Large intestine (tissue), 3 donors: Measurements from ENCODE around the gene BIRC7. TPM values are rescaled to one million over a fixed set of nuclear protein-coding genes. Genes with fewer than 3 reads are reported as not detected.
"Not testable (repeated sequence)": the region's sequence is repeated elsewhere in the genome, so short reads cannot be mapped to it uniquely, and the experiment has no call there.

Source experiments
- DNase-seq, 2 donors: peaks; one replicate each; pipeline versions ENCODE4 v3.0.0 to v3.0.0-alpha.2; 2013
- H3K27ac ChIP-seq: one replicate; pipeline ENCODE4 v1.5.1; 2013; ENCODE audit warnings: low read length
- H3K27me3 ChIP-seq: 2 replicates; pipeline ENCODE4 v1.6.1; 2013; ENCODE audit warnings: low read length; ENCODE audit not compliant: control insufficient read depth, insufficient read depth
- H3K36me3 ChIP-seq: 2 replicates; pipeline ENCODE4 v1.6.1; 2013; ENCODE audit warnings: low read length; ENCODE audit not compliant: control insufficient read depth, insufficient read depth
- H3K4me1 ChIP-seq: one replicate; pipeline ENCODE4 v1.6.1; 2013; ENCODE audit warnings: low read length; ENCODE audit not compliant: control insufficient read depth, insufficient read depth
- H3K4me3 ChIP-seq: one replicate; pipeline ENCODE4 v1.5.1; 2013; ENCODE audit warnings: low read length
- H3K9me3 ChIP-seq: one replicate; pipeline ENCODE4 v1.6.1; 2013; ENCODE audit warnings: mild to moderate bottlenecking, low read depth, low read length, moderate library complexity; ENCODE audit not compliant: control insufficient read depth
- WGBS: methylation state at CpG from one replicate; pipeline ENCODE4 v1.1.5; 2013; ENCODE audit warnings: low lambda C conversion rate; ENCODE audit not compliant: insufficient coverage; 5-methylcytosine and 5-hydroxymethylcytosine counted together
- polyA plus RNA-seq: library from polyadenylated mRNA; unstranded; fragments of 120-200 nt; gene quantifications from one replicate; pipeline ENCODE4 v1.2.1, GENCODE V29; 2013

Gene BIRC7
- polyA plus RNA-seq, 1 donor, result 2.6 TPM

DNA sequence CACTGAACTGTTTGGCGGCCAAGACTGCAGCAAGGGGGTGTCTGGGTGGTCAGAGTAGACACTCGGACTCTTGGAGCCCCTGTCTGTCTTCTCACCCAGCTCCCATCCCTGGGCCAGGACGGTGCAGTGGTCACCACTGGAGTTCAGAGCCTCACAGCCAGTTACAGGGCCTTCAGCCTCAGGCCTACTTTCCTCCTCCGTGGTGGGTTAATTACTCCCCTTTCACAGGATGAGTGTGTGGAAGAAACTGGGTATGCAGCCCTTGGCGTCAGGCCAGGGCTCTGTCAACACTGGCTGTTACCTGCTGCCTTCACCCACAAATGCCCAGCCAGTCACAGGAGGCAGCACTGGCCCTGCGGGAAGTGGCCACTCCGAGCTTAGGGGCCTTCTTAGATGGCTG lies 18.0 kb upstream of the BIRC7 start:
- Histone ChIP-seq H3K9me3 (no peaks in the 10 kb centered on the region), H3K4me3 (no peak overlapping the region), H3K4me1 (peaks cover 18% of the 10 kb centered on the region), H3K27ac (no peak overlapping the region), H3K27me3 (no peaks in the 10 kb centered on the region), H3K36me3 (peaks cover 18% of the 10 kb centered on the region)
- no CpG with 5 or more reads among the region's 7 CpGs for WGBS
- no peak for DNase-seq

- DNase-seq, result no peak
Measured at GRCh38 chr20:63218701-63219446, 16.8 kb upstream of the BIRC7 start.

GRCh38 chr20:63219447-63219821 lies 16.3 kb upstream of the BIRC7 start:
- H3K36me3 ChIP-seq, result peaks cover 4% of the 10 kb centered on the region
- H3K9me3 ChIP-seq, result no peaks in the 10 kb centered on the region
- no peaks in the 10 kb centered on the region for H3K27me3 ChIP-seq
- no peak for DNase-seq
- no peak overlapping the region for H3K4me3 ChIP-seq
- no CpG with 5 or more reads among the region's 8 CpGs for WGBS
- no peak overlapping the region for H3K27ac ChIP-seq
- peaks cover 13% of the 10 kb centered on the region for H3K4me1 ChIP-seq

More at GRCh38 chr20:63218701-63219446, 16.8 kb upstream of the BIRC7 start:
- no peak overlapping the region for H3K4me3 ChIP-seq
- peaks cover 9% of the 10 kb centered on the region for H3K36me3 ChIP-seq
- no peak overlapping the region for H3K27ac ChIP-seq
- H3K27me3 ChIP-seq, result no peaks in the 10 kb centered on the region
- no peaks in the 10 kb centered on the region for H3K9me3 ChIP-seq
- WGBS, result 100% methylated on average over 1 of the region's 13 CpGs
- H3K4me1 ChIP-seq, result peaks cover 18% of the 10 kb centered on the region

DNA sequence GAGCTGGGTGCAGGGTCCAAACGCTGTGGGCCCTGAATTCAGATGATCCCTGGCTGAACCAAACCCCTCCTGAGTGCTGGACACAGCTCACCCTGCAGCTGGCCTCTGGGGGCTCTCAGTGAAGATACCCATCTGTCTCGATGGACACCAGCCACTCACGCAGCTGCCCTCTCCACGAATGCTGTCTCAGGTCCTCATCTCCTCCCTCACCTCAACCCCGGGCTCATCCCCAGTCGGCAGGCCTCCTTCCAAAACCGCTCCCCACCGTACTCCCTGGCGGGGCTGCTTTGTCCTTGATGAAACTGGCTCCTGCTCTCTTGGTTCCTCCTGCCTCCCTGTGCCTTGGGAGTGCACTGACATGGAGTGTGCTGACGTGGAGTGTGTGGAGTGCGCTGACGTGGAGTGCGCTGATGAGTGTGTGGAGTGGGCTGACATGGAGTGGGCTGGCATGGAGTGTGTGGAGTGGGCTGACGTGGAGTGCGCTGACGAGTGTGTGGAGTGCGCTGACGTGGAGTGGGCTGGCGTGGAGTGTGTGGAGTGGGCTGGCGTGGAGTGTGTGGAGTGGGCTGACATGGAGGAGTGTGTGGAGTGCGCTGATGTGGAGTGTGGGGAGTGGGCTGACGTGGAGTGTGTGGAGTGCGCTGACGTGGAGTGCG lies 15.7 kb upstream of the BIRC7 start:
- Histone ChIP-seq H3K36me3 (no peaks in the 10 kb centered on the region), H3K4me1 (peaks cover 8% of the 10 kb centered on the region), H3K27me3 (no peaks in the 10 kb centered on the region), H3K4me3 (no peak overlapping the region), H3K27ac (no peak overlapping the region), H3K9me3 (no peaks in the 10 kb centered on the region)
- DNase-seq, result no peak
- no CpG with 5 or more reads among the region's 25 CpGs for WGBS

GRCh38 chr20:63220696-63221399 lies 14.9 kb upstream of the BIRC7 start:
- Histone ChIP-seq H3K4me1 (peaks cover 8% of the 10 kb centered on the region), H3K9me3 (no peaks in the 10 kb centered on the region), H3K36me3 (no peaks in the 10 kb centered on the region), H3K27ac (no peak overlapping the region), H3K4me3 (no peak overlapping the region), H3K27me3 (no peaks in the 10 kb centered on the region)
- no CpG with 5 or more reads among the region's 9 CpGs for WGBS
- no peak for DNase-seq

DNA sequence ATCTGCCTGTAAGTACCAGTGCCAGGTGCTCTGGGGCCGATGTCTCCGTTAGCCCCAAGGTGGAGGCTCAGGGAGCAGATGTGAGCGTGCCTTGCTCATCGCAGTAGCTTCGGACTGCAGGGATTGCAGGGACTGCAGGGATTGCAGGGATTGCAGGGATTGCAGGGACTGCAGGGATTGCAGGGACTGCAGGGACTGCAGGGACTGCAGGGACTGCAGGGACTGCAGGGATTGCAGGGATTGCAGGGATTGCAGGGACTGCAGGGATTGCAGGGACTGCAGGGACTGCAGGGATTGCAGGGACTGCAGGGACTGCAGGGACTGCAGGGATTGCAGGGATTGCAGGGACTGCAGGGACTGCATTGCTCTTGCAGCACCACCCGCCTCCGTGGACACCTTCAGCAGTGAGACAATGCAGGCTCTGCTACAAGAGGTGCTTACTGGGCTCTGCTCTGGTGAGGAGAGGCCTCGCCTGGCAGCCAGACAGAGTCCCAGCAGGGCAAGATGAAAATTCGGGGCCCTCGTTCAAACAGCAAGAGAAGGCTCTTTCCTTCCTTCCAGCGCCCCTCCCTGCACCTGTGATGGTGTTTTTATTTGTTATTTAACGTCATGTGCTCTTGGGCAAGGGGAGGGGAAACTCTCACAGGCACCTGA lies 14.2 kb upstream of the BIRC7 start:
- WGBS, result no CpG with 5 or more reads among the region's 12 CpGs
- H3K27me3 ChIP-seq, H3K27ac ChIP-seq, H3K4me3 ChIP-seq, DNase-seq, H3K36me3 ChIP-seq, H3K9me3 ChIP-seq, H3K4me1 ChIP-seq: not testable (repeated sequence)

DNA sequence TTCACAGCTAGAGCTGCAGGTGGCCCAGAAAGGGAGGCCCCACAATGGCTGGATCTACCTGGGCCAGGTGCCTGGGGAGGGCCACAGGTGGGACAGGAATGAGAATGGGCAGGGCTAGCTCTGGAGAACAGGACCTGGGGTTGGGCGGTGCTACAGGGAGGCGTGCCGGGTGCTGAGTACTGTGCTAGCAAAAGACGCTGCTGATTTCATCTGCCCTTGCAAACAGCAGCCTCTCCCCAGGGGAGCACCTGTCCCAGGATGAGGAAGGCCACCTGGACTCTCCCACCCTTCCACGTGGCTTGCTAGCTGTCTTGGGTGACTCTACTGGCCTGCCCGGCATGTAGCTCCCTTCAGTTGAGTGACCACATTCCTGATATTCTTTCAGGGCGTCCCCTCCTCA lies 13.2 kb upstream of the BIRC7 start:
- WGBS, result no CpG with 5 or more reads among the region's 7 CpGs
- Histone ChIP-seq H3K4me1 (no peaks in the 10 kb centered on the region), H3K27me3 (no peaks in the 10 kb centered on the region), H3K4me3 (no peak overlapping the region), H3K36me3 (no peaks in the 10 kb centered on the region), H3K9me3 (no peaks in the 10 kb centered on the region), H3K27ac (no peak overlapping the region)
- DNase-seq, result no peak

GRCh38 chr20:63223121-63223825 lies 12.4 kb upstream of the BIRC7 start:
- no peak overlapping the region for H3K27ac ChIP-seq
- no peaks in the 10 kb centered on the region for H3K9me3 ChIP-seq
- H3K36me3 ChIP-seq, result no peaks in the 10 kb centered on the region
- no CpG with 5 or more reads among the region's 12 CpGs for WGBS
- no peaks in the 10 kb centered on the region for H3K27me3 ChIP-seq
- DNase-seq, result no peak
- H3K4me3 ChIP-seq, result no peak overlapping the region
- H3K4me1 ChIP-seq, result no peaks in the 10 kb centered on the region

GRCh38 chr20:63223826-63224207 lies 11.9 kb upstream of the BIRC7 start:
- H3K27me3 ChIP-seq, result peaks cover 1% of the 10 kb centered on the region
- DNase-seq, result no peak
- no peak overlapping the region for H3K27ac ChIP-seq
- no CpG with 5 or more reads among the region's 6 CpGs for WGBS
- no peaks in the 10 kb centered on the region for H3K9me3 ChIP-seq
- H3K36me3 ChIP-seq, result no peaks in the 10 kb centered on the region
- H3K4me3 ChIP-seq, result no peak overlapping the region
- H3K4me1 ChIP-seq, result no peaks in the 10 kb centered on the region
